IPS-11a (cell line): Measurements from ENCODE around the gene HMOX1.
"Not testable (repeated sequence)": the region's sequence is repeated elsewhere in the genome, so short reads cannot be mapped to it uniquely, and the experiment has no call there.

ENCODE experiments used
- H3K4me3 ChIP-seq: one replicate; pipeline ENCODE4 v1.5.1; 2013; ENCODE audit warnings: low read depth, low read length, control low read depth

Gene HMOX1

GRCh38 chr22:35349704-35350538 is 31.0 kb upstream of the HMOX1 start:
- no peak overlapping the region for H3K4me3 ChIP-seq

- peak overlapping the region; percentile 51 for H3K4me3 ChIP-seq
Measured at GRCh38 chr22:35350539-35351503, 30.1 kb upstream of the HMOX1 start.

- no peak overlapping the region for H3K4me3 ChIP-seq
Measured at GRCh38 chr22:35352214-35353111, 28.4 kb upstream of the HMOX1 start.

DNA sequence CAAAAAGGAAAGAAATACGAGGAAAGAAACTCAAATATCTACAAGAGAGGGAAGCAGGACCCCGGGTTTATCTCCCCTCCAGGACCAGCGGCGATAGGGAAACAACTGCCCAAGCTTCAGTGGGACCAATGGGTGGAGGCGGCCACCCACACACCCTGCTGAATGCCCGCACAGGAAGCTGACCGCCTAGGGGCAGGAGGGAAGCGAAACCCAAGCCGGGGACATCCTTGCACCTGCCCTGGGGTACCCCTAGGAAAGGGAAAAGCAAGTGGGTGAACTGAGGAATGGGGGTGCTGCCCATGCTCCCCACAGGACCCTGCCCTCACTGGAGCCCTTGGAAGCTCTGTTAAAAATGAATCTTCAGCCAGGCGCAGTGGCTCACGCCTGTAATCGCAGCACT is 27.6 kb upstream of the HMOX1 start:
- H3K4me3 ChIP-seq: no peak overlapping the region

DNA sequence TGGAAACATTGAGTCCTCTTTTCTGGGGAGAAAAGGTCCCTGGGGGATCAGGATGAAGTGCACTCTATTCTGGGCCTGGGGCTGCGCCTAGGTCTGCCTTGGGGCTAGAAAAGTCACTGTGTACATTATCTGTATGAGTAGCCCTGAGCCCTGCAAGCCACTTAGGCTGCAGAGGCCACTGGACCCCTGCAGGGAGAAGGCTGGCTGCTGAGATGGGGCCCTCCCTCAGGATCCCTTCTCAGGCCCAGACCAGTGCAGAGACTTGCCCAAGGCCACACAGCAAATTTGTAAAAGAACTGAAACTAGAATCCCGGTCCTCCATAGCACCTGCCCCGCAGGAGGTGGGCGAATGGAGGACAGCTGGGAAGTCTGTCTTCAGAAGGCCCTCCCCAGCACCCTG is 26.8 kb upstream of the HMOX1 start:
- H3K4me3 ChIP-seq: no peak overlapping the region

- no peak overlapping the region for H3K4me3 ChIP-seq
Measured at GRCh38 chr22:35357883-35358621, 22.8 kb upstream of the HMOX1 start.

DNA sequence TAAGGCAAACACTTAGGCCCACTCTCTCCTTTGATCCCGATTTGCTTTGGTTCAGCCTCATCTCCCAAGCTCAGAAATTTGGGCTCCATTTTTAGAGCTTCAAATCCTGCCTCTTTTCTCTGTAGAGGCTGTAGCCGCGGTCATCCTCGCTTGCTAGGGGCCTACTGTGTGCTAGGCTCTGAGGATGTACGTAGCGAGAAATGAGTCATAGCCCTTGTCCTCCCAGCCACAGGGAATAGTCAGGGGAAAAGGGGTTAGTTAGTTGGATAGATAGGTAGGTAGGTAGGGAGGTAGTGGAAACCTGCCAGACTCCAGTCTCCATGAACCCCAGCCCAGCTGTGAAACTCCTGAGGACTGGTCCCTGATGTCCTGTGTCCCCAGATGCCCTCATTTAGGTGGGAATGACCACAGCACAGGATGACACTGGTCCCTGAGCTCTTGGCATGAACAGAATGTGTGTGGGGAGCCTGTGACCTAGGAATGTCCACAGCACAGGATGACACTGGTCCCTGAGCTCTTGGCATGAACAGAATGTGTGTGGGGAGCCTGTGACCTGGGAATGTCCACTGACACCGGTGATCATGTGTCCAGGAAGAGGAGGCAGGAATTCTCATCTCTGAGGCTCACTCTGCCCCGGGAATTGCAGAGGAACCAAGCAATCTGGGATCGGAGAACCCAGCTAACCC is 21.4 kb upstream of the HMOX1 start:
- no peak overlapping the region for H3K4me3 ChIP-seq

- H3K4me3 ChIP-seq: no peak overlapping the region
Measured at GRCh38 chr22:35361001-35361558, 19.8 kb upstream of the HMOX1 start.

- H3K4me3 ChIP-seq: no peak overlapping the region
Measured at GRCh38 chr22:35363566-35364086, 17.3 kb upstream of the HMOX1 start.

GRCh38 chr22:35364230-35364629 is 16.7 kb upstream of the HMOX1 start:
- not testable (repeated sequence) for H3K4me3 ChIP-seq

- H3K4me3 ChIP-seq: no peak overlapping the region
Measured at GRCh38 chr22:35367331-35367886, 13.5 kb upstream of the HMOX1 start.

- no peak overlapping the region for H3K4me3 ChIP-seq
Measured at GRCh38 chr22:35368386-35368785, 12.5 kb upstream of the HMOX1 start.

- no peak overlapping the region for H3K4me3 ChIP-seq
Measured at GRCh38 chr22:35369996-35370395, 10.9 kb upstream of the HMOX1 start.

GRCh38 chr22:35373781-35374180 is 7.1 kb upstream of the HMOX1 start:
- no peak overlapping the region for H3K4me3 ChIP-seq

DNA sequence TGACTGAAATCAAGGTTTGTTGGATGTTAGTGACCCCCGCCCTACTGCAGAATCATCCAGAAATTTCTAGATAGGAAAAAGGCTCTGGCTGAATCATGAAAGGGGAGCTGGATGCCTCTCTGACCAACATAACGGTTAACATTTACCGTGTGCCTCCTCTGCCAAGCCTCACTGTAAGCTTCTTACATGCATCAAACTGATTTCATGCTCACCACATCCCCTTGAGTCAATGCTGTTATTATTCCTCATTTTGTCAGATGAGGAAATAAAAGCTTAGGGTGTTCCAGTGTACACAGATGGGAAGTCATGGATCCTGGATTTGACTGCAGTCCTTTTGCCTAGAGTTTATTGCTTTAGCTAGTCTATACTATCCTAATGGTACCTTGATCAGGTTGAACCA is 5.9 kb upstream of the HMOX1 start:
- no peak overlapping the region for H3K4me3 ChIP-seq

DNA sequence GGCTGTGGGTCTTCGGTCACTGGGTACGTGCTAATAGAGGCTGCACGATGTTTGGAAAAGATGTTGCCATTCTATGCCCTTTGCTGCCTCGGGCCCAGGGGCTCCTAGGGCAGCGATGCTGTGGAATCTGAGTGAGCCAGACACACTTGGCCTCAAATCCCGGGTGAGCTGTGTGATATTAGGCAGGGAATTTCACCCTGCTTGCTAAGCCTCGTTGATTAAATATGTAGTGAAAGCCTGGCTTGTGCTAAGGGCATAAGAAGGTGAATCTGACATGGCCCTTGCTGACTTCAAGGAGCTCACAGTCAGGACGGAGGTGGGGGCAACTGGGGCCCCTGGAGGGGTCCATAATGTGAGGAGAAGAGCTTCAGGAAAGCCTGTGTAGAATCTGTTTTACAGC is 5.4 kb upstream of the HMOX1 start:
- no peak overlapping the region for H3K4me3 ChIP-seq

DNA sequence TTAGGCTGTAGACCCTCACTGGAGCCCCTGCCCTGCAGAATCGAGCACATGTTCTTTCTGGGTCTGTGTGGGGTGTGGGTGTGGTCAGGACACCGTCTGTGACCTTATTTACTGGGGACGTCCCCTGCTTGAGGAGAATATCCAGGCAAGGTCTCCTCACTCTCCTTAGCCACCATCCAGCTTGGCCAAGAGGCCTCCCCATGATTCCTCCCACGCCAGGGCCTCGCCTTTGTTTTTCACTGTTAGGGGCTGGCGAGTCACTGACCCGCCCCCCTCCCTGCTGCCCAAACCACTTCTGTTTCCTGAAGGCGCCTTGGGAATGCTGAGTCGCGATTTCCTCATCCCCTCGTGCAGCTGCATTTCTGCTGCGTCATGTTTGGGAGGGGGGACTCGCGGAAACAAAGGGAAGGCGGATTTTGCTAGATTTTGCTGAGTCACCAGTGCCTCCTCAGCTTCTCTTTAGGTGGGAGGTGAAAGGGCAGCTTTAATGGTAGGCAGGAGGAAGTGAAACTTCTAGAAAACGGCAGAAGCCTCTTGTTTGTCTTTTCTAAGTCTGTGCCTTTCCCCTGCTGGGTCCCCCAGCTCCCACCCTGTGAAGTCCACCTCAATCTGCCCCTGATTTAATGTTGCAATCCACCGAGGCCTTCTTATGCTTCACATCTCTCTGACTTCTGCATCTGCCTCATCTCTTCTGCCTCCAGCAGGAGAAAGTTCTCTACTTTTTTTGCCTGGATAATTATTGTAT is 4.0 kb upstream of the HMOX1 start:
- no peak overlapping the region for H3K4me3 ChIP-seq

DNA sequence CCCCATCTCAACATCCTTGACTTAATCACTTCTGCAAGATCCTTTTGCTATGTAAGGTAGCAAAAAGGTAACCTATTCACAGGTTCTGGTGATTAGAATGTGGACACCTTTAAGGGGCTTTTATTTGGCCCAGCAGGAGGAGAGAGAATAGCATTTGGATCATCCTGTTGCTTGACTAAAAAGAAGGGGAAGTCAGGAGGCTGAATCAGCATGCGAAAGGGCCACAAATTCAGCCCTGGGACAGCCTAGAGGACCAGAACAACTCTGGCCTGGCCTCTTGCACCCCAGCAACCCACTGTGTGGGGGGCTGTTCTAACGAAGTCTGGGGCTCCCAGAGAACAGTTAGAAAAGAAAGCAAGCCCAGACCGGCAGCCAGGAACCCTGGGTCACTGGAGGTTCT is 3.2 kb upstream of the HMOX1 start:
- H3K4me3 ChIP-seq: no peak overlapping the region
